T-helper 2 cell treated with Interferon-gamma antibody and Interleukin-4, amounts not matched to agents 5 μg/mL and 100 μg/mL, for 36 hours (primary cell): ENCODE measurements around the gene SKIC2.
"Not testable (repeated sequence)": the region's sequence is repeated elsewhere in the genome, so short reads cannot be mapped to it uniquely, and the experiment has no call there.

ENCODE experiments used
- DNase-seq: peaks from one replicate; pipeline ENCODE4 v3.0.0; 2021; ENCODE audit warnings: low spot score
- H3K27ac Mint-ChIP-seq: one replicate; pipeline ENCODE4 v1.8.0; 2021; ENCODE audit warnings: mild to moderate bottlenecking, mixed read lengths
- H3K27me3 Mint-ChIP-seq: one replicate; pipeline ENCODE4 v1.8.0; 2021; ENCODE audit warnings: low read depth, mixed read lengths
- H3K36me3 Mint-ChIP-seq: one replicate; pipeline ENCODE4 v1.8.0; 2021; ENCODE audit warnings: low read depth, mixed read lengths
- H3K4me1 Mint-ChIP-seq: one replicate; pipeline ENCODE4 v1.8.0; 2021; ENCODE audit warnings: low read depth, mixed read lengths
- H3K4me3 Mint-ChIP-seq: one replicate; pipeline ENCODE4 v1.8.0; 2022; ENCODE audit warnings: mild to moderate bottlenecking, moderate library complexity, mixed read lengths
- H3K9me3 Mint-ChIP-seq: one replicate; pipeline ENCODE4 v1.8.0; 2021; ENCODE audit warnings: mixed read lengths

The SKIC2 gene

DNA sequence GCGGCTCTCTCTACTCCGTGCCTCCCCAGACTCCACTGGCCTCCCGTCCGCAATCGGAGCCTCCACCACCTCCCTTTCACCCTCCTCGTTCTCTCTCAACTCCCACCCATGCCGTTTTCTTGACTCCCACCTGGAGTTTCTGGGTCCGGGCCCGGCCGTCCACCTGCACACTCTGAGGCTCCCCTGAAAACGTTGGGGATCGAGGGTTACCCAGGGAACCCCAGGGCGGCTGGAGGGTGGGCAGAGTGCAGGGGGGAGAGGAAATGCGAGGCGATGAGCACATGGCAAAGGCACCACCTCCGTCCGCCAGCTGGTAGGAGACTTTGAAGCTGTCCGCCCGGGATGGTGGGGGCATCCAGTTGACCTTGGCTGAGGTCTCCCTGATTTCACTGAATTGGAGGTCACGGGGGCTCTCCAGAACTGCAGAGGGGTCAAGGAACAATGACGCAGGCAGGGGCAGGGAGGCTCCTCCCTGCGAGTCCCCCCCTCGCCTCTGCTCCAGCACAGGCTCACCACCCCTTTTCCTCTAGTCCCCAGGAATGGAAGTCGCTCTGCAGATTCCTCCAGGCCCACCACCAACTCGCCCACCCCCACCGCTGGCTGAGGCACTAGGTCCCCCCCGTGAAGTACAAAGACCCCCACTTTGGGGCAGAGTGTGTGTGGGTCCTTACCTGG is 52.0 kb downstream of the SKIC2 start:
- not testable (repeated sequence) for H3K4me3 Mint-ChIP-seq, H3K36me3 Mint-ChIP-seq, DNase-seq, H3K27ac Mint-ChIP-seq, H3K27me3 Mint-ChIP-seq, H3K4me1 Mint-ChIP-seq, H3K9me3 Mint-ChIP-seq

DNA sequence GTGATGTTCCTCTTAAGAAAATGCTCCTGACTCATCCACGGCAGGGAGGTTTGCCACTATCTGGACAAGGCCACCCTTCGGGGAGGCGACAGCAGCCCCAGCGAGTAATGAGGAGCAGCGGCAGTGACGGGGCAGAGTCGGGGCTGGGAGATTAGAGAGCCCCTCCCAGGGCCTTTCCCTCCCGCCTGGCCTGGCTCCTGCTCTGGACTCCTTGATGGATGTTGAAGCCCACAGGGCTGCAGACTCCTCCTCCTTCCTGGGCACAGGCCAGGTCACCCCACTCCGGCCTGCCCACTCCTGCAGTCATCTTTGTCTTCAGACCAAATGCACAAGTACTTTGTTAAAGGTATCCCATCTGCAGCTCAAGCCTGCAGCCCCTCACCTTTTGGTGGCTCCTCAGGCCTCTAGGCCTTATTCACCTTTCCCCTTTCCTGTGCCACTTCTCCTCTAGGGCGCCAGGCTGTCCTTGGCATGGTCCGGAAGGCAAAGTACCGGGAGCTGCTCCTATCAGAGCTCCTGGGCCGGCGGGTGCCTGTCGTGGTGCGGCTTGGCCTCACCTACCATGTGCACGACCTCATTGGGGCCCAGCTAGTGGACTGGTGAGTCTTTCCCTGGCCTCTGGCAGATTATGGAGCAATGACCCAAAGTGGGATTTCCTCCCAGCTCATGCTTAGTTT is 54.1 kb downstream of the SKIC2 start:
- H3K27me3 Mint-ChIP-seq, H3K36me3 Mint-ChIP-seq, H3K9me3 Mint-ChIP-seq, H3K27ac Mint-ChIP-seq, DNase-seq, H3K4me1 Mint-ChIP-seq, H3K4me3 Mint-ChIP-seq: not testable (repeated sequence)

DNA sequence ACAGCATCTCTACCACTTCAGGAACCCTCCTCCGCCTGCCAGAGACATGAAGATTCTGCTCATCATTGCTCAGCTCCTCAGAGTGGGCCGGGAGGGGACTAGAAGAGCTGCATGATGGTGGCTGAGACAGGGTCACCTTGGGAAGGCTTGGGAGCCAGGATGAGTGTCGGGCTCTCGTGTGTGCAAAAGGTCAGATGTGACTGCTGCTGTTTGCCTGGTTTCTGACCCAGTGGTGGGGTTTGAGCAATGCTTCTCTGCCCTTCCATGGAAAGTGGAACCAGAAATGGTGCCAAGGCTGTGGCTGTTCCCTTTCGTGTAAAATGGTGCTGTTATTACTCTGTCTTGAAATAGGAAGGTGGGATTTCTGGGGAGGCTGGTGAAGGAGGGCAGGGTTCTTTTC is 54.8 kb downstream of the SKIC2 start:
- H3K36me3 Mint-ChIP-seq, H3K4me1 Mint-ChIP-seq, H3K27me3 Mint-ChIP-seq, H3K9me3 Mint-ChIP-seq, DNase-seq, H3K4me3 Mint-ChIP-seq, H3K27ac Mint-ChIP-seq: not testable (repeated sequence)

DNA sequence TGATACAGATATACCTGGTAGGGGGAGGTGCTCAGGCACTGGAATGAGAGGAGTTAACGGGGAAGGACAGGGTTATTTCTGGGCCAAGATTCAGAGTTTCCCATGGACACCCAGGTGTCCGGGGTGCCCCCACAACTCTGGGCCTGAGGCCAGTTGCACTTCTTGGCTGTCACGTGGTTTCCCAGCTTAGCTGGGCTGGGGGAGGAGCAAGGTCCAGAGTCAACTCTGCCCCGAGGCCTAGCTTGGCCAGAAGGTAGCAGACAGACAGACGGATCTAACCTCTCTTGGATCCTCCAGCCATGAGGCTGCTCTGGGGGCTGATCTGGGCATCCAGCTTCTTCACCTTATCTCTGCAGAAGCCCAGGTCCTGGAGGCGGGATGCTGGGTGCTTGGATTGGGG is 55.6 kb downstream of the SKIC2 start, which contains the start of gene C4B:
Gene C4B, plus strand, starts transcription at position 249 of the 400 bp plus-strand sequence. Its CDS starts 51 bp downstream, at position 300.
- H3K9me3 Mint-ChIP-seq, H3K27me3 Mint-ChIP-seq, H3K4me3 Mint-ChIP-seq, H3K27ac Mint-ChIP-seq, H3K36me3 Mint-ChIP-seq, DNase-seq, H3K4me1 Mint-ChIP-seq: not testable (repeated sequence)
